T-helper 2 cell treated with Interferon-gamma antibody and Interleukin-4, amounts not matched to agents 100 ng/mL and 5 ng/mL, for 36 hours (primary cell): ENCODE data around the gene DDHD1. TPM values are rescaled to one million over a fixed set of nuclear protein-coding genes. Genes with fewer than 3 reads are reported as not detected.

Experiments
- intact Hi-C: fragments of 100-400 bp; cut with micrococcal nuclease; formaldehyde crosslinking; loops from one replicate; pipeline ENCODE4 v1.15.1; 2023
- total RNA-seq: library from RNA; stranded (reverse); gene quantifications from 2 replicates; pipeline ENCODE4 v1.2.3, GENCODE V29; 2022

DDHD1 gene
- total RNA-seq, 1 donor from 2014 or later = 69.8 TPM

DNA sequence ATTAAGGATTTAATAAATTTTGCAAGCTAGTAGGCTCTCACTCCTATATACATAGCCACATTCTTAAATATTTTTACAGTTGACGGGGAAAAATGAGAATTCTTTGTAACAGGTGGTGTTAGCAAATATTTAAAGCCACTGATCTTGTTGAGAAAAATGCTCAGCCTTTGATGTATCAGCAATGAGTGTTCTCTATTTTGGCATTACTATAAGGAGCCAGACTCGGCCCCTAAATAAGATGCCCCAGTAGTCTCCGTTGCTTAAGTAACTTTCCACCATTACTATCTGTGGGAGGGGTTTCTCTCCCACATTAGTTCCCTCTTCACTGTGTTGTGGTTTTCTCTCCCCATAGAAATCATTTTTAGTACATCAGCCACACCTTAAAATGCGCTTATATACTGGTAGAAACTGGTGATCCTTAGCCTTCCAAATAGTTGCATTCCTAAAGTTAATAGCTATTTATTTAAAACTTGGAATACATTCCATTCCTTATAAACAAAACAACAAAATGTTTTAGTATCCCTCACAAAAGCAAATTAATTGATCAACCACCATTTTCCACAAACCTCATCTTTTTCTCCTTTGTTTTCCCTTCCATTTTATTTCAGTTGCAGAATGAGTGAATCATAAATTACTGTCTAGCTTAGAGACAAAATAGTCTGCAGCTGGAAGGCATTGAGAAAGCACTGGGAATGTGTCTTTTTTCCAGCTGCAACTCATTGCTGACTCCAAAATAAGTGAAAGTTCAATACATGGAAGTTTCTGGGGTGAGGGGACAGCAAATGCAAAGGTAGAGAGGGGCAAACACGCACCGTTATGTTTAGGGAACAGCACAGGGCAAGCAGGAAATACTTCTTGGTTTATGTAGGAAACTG lies 117.5 kb downstream of the DDHD1 start:
- intact Hi-C loops = no loop called here

DNA sequence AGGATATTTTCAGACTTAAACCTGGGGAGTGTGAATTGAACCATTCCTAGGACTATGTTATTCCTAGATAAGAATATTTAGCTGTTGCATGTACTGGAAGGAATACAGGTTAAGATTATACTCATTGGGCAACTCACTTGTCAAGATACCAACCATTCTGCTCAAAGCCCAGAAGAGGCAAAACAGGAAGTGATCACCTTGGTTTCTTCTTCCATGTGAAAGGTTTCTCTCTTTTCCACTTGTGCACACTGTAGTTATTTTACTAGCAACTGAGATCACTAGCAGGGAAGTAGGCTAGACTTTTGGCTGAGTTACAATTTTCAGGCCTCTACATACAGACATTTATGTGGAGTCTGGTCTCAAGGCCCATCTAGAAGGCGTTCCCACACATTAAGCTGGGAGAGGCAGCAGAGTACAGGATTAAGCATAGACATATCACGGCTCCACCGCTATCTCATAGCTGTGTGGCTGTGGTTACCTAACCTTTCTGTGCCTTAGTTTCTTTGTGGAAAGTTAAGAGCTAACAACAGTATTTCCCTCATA lies 118.4 kb downstream of the DDHD1 start:
- intact Hi-C loops = no loop called here

- intact Hi-C loops = no loop called here
Observed at GRCh38 chr14:53034036-53034435, 119.1 kb downstream of the DDHD1 start.

DNA sequence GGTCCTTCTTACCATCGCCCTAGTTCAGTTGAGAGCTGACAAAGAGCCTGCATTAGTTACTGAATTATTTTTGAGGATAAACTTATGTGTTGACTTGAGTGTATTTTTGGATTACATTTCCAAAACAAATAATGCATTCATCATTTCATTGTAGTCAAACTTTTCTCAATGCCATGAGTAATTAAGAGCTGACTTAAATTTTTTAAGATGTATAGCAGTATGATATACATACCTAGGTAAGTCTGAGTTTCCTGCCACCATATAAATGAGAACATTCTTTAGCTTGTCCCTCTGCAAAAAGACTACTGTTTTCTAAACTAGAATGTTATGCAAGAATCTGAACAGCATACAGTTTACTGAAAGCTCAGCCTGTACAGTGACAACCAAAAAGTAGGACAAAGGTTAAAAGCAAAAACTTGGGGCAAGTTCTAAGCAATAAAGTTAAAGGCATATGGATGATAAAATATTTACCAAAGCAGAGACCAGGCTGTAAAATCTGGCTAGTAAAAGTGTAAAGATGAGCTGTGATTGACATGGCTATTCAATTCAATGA lies 120.2 kb downstream of the DDHD1 start:
- intact Hi-C loops = no loop called here

DNA sequence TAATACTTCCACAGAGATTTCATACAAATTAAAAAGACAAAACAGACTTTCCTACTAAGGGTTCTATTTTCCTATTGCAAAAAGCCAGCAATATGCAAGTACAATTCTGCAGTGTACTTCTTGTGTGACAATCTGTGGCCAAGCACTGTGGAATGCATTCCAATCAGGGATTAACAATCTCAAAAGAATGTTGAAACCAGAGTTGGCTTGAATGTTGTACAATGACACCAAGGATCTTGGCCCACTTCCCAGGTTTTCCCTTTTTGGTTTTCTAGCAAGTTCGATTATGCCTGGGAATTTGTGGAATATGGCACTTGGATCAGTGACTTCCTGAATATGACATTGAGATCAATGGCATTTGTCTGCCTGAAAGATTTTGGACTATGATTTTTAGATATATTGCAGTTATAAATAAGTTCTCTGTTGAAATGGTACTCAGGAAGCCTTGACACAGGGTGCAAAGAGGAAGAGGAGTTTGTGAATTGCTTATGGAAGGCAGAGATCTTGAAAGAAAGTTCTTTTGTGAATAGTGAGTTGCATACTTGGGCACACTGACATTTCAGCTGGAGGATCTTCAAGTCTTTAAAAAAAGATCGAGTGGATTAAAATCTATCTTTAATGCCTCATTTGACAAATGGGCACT lies 120.8 kb downstream of the DDHD1 start:
- intact Hi-C loops = no loop called here

GRCh38 chr14:53027562-53027961 lies 125.6 kb downstream of the DDHD1 start:
- intact Hi-C loops = no loop called here

- intact Hi-C loops = no loop called here
Observed at GRCh38 chr14:53027041-53027440, 126.1 kb downstream of the DDHD1 start.

GRCh38 chr14:53023325-53023724 lies 129.8 kb downstream of the DDHD1 start:
- intact Hi-C loops = no loop called here

DNA sequence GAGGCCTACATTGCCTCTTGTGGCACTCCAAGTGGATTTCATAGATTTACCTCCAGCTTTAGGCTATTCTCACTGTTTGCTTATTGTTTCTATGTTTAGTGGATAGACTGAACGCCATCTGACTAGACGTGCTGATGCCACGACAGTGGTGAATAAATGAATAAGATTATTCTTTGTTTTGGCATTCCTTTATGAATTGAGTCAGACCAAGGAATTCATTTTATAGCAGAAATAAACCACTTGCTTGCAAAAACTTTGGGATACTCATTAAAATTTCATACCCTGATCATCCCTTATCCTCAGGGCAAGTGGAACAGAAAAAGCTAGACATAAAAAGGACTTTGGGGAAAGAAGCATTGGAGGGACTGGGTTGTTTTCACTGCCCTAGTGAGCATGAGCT lies 130.5 kb downstream of the DDHD1 start:
- intact Hi-C loops = no loop called here

DNA sequence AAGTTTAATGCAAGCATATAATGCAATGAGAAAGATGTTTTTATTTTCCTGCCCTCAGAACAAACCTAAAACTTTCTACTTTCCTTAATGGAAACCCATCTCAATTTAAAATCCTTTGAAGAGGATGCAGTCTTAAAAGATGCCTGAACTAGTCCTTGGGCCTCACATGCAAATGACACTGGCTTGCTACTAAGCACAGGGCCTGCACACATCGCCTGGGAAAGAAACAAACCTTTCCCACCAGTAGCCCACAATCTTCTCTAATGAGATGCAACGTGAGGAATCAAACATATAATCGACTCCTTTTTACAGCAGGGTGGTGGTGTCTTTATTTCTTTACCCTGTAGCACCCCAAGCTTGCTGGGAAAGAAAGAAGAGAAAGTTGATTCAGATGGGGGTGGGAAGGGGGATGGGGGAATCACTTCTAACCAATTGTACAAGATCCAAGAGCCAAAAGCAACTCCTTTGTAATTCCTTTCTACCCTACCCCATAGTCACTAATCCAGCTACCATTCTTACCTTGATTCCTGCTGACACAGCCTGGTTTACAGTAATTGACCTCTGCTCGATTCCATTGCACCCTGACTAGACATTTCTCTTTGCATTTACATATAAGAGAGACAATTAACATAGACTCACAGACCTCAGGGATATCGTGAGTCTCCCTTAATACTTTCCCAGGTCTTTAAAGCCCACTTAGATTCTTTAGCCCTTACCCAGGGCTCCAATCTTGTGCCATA lies 132.8 kb downstream of the DDHD1 start:
- intact Hi-C loops = no loop called here

DNA sequence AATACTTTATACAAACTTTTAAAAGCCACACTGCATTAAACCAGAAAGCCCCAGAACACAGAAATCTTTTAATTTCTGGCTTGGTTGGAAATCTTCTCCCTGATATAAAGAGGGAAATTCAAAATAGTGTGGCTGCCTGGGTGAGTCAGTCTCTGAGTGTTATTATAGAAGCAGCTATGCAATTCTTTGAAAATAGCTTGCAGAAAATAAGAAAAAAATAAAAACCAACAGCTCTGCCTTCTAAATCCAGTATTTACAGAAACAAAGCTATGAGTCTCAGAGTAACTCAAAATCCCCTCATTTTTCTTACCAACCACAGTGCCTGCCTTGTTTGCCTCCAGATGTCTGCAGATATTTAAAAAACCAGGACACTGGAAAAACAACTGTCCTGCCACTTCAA lies 133.7 kb downstream of the DDHD1 start:
- intact Hi-C loops = no loop called here

GRCh38 chr14:53017837-53018236 lies 135.3 kb downstream of the DDHD1 start:
- intact Hi-C loops = no loop called here

DNA sequence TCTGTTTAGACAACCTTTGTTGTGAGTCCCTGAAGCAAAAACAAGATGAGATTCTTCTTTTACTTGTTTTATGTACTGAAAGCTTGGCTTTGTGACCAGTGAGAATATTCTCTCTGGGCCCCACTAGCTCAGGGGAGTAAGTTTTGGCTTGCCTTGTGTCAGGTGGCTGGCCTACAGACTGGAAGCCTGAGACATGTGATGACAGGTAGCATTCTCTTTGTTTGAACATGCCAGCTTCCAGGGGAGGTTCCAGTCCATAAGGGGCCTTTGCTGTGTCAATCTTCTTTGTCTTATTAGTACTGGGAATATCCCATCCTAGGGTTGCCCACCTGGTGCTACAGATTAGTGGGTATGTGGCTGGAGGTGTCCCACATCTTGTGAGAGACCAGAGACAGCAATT lies 136.2 kb downstream of the DDHD1 start:
- intact Hi-C loops = no loop called here

DNA sequence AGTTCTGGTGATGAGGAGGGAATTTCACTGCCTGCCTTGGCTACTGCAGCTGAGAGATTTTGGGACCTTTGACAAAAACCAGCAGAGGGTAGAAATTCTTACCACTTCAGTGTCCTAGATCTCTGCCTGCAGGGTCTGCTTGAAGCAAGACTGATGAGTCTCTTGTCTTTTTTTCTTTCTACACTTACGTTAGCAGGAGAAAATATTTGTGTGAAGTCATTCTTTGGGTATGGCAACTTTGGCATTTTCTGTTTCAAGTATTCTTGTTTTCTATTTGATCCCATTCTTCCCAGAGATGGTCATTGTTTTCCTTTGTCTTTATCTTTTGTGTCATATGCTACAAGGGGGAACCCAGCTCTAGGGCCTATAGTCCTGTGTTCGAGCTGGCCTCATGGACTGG lies 136.6 kb downstream of the DDHD1 start:
- intact Hi-C loops = no loop called here

- intact Hi-C loops = no loop called here
Observed at GRCh38 chr14:53011053-53011462, 142.1 kb downstream of the DDHD1 start.

DNA sequence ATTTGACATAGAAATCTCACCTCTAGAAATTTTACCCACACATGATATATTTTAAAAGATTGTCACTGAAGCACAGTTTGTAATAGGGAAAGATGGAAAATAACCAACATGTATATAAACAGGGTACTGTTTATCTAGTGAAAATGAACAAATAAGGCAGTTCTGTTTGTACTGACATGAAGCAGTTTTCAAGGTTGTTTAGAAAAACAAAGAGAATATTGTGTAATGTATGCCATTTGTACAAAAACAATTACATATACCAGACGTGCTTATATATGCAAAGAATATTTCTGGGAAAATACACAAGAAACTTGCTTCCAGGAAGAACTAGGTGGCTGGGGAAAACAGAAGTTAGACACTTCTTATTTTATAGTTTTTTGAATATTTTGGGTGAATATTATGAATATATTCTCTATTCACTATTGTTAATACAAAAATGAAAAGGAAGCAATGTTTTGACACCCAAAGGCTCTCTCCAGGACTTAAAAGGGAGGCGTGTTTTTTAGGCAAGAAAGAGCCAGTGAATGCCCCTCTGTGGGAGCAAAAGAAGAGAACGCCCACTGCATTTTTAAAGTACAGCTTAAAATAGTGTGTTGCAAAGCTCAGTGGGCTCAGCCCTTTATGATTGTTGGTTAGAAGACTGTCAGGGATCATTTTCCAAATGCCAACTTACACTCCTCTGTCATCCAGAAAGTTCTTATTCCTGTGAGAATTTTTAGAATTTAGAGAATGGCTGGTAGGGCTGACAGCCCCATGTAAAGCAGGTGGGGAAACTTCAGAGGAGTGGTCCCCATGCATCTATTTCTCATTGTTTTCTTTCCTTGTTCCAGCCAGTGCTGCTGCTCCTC lies 142.7 kb downstream of the DDHD1 start:
- intact Hi-C loops = no loop called here

DNA sequence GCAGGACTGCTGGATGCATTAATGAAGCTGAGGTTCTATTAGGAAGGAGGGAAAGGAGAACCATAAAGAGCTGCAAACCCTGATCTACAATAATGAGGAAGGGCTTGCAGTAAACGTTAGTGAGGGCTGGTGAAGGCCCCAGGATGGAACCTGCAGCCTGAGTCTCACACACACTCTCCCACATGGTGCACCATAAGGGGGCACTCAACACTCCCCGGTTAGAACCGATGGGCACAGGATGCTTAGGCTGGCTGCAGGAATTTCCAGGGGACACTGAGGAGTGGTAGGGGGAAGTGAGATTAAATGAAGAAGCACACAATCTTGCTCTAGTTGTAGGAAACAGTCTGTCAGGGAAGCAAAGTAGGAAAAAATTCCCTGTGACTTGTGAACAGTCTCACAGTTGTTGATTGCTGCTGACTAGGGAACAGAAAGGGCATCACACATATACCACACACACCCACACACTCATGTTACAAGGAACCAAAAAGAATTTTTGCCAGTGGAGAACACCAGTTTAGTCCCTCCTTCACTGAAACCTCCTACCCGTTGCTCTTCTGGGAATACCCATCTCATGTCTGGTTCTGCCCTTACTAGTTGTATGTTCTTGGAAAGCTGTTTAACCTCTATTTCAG lies 146.1 kb downstream of the DDHD1 start:
- intact Hi-C loops = no loop called here

DNA sequence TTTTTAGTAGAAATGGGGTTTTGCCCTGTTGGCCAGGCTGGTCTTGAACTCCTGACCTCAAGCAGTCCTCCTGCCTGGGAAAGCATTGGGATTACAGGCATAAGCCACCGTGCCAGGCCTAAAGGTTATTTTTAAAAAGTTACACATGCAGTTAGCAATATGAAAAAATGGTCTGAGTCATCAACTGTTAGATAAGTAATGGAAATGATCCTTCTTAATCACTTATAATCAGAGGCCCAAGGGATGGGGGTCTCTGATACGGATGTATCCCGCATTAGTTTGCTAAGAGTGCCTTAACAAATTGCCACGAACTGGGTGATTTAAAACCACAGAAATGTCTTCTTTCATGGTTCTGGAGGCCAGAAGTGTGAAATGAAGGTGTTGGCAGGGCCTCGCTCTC lies 148.1 kb downstream of the DDHD1 start:
- intact Hi-C loops = no loop called here

DNA sequence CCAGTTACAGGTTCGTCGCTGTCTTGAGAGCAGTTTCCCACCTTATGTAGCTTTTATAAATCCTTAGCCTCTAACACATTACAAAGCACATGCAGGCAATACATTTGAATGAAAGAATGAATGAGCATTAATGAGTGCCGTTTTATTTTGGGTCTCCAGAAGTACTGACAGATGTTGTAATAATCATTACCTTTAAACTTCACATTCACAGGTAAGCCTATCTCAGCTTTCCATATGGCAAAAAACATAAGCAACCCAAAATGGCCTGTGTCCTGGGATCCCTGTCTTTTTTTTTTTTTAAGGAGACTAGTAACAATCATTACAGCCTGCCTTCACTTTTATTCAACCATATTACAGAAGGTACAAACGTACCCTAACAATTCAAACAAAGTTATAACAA lies 149.3 kb downstream of the DDHD1 start:
- intact Hi-C loops = no loop called here

DNA sequence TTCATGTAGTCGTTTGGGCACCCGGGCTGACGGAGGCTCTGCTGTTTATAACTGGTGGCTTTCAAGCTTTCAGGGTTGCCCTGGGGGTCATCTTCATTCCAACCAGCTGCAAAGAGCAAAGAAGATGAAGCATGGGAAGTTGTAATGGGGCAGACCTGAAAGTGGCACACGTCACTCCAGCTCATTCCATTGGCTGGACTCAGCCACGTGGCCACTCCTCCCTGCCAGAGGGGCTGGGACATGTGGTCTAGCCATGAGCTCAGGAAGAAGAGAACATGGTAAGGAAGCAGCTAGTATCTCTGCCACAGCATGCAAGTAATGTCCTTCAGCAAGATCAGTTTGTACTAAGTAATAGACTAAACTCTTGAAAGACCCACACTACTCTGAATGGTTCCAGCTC lies 150.5 kb downstream of the DDHD1 start:
- intact Hi-C loops = no loop called here
